T-helper 1 cell treated with Interleukin-12 subunit alpha and Interleukin-12 subunit beta and Interleukin-4 antibody, amounts not matched to agents 30 ng/mL and 1 ng/mL, for 36 hours (primary cell): ENCODE results near the gene FAR2. TPM values are rescaled to one million over a fixed set of nuclear protein-coding genes. Genes with fewer than 3 reads are reported as not detected.
"Not testable (repeated sequence)": the region's sequence is repeated elsewhere in the genome, so short reads cannot be mapped to it uniquely, and the experiment has no call there.

Experiments used
- intact Hi-C: fragments of 100-400 bp; cut with micrococcal nuclease; formaldehyde crosslinking; loops from one replicate; pipeline ENCODE4 v1.15.1; 2024
- total RNA-seq: library from RNA; stranded (reverse); gene quantifications from 2 replicates; pipeline ENCODE4 v1.2.3, GENCODE V29; 2022

The FAR2 gene
- total RNA-seq, 1 donor from 2014 or later, result 11.3 TPM

DNA sequence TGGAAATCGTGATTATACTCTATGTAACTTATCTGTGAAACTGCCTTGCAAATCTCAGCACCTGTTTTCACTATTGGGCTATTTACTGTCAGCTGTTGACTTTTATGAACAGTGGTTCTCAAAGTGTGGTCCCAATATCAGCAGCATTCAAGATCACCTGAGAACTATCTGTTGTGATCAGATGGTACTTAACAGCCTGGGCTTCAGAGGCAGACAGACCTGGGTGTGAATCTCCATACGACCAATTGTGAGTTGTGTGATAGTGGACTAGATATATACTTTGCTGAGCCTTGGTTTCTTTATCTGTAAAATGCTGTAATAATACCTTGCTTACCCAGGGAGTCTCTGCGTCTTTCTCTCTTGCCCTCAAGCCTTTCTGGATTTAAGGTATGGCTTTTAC lies 126.8 kb downstream of the FAR2 start:
- intact Hi-C loops, result no loop called here

DNA sequence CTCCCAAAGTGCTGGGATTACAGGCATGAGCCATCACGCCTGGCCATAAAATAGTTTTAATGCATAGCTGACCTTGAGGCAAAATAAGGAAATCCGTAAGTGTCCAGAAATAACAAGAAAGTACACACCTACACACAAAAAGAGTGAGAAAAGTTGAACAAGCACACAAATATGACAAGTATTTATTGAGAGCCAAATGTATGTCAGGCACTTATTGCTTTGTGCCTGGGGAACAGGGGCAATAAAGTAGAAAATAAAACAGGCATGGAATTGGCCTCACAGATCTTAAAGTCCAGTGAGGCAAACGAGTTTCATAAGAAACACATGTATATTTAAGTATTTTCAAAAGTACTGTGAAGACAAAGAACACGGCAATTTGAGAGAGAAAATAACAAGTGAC lies 128.2 kb downstream of the FAR2 start:
- intact Hi-C loops, result no loop called here

DNA sequence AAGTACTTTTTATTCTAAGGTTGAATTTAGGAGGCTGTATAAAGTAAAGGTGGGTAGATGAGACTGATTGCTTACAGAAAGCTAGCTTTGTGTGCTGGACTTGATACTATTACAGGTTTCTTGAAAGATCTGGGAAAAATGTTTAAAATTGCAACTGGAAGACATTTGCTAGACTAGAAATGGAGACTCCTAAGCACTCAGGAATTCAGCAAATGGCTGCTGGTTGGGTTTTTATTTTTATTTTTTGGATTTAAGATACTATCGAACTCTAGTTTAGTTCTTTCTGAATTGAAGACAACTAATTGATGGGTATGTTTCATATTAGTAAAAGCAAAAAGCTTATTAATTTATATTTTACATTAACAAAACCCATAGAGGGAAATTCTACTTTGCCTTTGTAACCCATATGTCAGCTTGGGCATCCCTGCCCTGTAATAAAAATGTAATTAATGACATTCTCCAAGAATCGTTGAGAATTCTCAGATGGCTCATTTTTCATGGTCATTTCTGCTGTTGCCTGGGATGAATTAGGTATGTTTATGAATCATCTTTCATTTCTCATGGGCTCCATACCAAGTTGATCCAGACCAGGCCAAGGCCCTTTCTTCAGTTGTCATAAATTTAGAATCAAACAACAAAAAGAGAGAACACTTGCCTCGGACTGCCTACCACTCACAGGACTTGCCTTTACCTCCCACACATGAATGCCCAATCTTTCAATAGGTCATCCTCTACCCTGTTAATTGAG lies 129.8 kb downstream of the FAR2 start:
- intact Hi-C loops, result no loop called here

DNA sequence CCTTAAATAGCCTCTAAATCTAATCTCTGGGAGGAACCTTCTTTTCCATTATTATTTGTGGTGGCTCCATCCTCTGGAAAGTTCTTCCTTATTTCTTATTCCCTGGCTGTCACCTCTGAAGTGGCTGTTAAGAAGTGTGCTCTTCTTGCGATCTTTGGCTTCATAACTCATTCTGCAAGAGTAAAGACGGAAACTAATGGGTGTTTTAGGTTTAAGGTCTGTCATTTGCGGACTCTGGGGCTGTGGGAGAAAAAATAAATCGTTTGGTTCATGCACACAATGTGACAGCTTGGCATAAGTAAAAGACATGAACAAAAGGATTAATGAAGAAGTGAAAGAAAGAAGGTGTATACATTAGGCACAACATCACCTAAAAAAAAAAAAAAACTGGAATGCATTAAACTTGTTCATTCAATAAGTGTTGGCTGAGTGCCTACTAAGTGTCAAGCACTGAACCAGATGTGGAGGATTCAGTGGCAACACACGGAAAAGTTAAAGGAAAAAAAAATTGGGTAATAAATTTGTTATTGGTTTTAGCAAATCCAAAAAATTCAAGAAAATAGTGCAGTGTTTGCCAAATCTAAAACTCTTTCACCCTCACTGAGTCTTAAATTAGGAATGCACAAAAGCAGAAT lies 132.4 kb downstream of the FAR2 start:
- intact Hi-C loops, result no loop called here

DNA sequence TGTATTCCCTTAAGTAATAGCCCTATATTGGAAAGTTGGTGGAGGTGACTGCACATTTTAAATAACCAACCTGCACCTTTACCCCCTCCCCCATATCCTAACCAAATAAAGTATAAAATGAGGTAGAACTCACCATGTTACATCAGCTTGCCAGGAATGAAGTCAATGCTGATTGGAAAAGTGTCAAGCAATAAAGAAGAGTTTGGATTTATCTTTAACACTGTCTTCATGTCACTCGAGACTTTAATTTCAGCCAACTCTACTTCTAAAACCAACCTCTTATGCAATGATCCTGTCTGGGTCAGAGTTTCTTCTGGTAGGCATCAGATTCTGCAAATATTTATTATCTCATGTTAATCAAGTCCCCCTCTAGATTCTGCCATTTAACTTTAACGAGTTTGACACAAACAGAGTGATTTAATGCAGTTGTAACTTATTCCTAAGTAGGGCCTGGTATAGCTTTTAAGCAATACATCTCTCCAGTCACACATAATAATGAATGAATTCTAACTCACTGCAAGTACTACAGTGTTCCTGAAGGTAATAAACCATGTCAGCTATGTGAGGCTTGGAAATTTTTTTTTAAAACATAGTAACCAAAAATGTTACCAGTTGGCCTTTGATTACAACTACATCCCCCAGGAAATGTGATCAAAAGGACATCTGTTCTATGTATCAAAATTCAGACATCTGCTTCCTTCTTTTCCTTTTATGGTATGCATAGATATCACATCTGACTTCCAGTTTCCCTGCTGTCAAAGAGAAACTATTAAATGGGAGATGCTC lies 133.1 kb downstream of the FAR2 start:
- intact Hi-C loops, result no loop called here

DNA sequence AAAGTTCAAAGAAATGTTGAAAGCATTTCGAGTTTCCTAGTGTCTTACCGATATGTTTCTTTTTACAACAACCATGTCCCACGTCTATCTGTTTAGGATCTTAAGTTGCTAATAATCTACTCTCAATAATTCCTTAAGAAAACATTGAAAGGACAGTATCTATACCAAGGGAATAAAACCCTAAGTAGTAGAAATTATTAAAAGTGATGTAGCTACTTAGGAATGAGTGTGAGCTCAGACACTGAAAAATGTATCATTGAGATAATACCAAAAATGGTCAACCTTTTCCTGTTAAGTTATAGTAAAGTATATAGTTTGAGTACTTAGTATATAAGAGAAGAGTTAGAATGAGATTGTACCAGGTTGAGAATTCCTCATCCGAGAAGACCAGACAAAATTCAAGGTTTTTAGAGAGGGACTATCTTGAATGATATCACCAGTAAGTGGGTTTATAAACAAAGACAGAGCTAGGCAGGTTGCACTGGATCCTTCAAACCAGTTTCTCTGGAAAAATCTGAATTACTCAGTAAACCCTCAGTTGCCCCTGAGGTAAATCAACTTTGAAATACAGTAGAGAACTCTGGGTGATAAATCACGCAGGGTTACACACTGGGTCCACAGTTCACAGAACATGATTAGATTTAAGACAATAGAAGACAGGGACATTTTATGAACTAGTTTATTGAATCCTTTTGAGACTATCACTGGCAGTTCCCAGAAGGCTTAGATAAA lies 135.1 kb downstream of the FAR2 start:
- intact Hi-C loops, result no loop called here

DNA sequence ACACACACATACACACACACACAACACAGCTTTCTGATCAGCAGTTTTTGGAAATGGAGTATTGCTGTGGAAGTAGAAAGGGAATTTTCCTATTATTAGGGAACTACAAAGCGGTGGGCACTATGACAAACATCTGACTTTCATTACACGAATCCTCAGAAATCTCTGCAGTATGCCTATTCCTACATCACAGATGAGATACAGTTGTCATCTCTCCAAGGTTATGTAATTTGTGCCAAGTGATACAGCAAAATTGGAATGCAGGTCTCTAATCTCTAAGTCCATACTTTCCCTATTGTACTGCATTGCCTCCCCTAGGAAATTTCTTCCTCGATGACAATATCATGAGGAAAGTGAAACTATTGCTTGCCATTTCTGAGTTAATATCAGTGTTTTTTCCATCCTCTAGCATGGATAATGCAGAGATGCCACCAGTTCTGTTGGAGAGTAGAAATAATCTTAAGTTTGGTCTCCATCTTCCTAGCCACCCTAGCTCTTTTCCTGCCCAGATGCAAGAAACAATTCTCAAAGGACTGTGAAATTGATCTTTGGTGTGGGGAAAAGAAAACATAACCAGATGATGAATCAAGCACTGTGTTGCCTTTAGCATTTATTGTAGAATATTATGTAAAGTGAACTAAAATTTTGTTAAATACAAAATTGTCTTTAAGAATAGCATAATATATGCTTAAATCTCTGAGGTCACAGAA lies 137.2 kb downstream of the FAR2 start:
- intact Hi-C loops, result no loop called here

DNA sequence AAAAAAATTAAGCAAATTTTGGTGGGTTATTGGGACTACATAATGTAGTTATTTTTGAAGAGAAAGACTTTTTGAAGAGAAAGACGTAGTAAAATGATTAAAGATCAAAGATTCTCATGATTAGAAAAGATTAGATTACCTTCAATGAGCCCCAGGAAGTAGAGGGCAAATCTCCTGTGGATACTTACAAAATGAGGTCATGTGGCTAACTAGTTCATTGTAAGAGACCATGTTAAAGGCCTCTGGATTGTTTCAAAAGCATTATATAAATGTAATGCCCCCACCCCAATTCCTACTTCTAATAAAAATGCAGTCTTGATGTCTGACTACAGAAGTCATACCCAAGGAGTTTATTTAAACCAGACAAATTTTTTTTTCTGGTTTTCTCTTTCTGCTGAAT lies 138.5 kb downstream of the FAR2 start:
- intact Hi-C loops, result no loop called here

DNA sequence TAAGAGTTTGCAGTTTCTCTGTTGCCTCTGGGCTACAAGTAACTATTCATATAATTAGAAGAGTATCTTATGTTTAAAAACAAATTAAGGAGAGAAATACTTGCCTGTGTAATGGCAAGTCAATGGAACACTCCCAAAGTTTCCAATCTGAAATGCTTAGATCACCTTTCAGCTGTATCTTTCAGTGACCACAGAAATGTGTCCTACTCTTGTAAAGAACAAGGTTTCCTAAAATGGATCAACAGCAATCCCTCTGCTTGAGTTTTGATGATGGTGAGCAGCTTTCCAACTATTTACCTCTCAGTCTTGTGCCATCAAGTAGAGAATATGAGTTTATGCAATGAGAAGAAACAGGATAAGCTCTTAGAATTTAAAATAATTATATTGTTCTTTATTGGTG lies 139.0 kb downstream of the FAR2 start:
- intact Hi-C loops, result no loop called here

DNA sequence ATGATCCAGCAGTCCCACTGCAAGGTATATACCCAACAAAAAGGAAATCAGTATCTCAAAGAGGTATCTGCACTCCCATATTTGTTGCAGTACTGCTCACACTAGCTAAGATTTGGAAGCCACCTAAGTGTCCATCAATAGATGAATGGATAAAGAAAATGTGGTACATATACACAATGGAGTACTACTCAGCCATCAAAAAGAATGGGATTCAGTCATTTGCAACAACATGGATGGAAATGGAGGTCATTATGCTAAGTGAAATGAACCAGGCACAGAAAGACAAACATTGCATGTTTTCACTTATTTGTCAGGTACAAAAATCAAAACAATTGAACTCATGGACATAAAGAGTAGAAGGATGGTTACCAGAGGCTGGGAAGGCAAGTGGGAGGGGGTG lies 141.4 kb downstream of the FAR2 start:
- intact Hi-C loops, result not testable (repeated sequence)

DNA sequence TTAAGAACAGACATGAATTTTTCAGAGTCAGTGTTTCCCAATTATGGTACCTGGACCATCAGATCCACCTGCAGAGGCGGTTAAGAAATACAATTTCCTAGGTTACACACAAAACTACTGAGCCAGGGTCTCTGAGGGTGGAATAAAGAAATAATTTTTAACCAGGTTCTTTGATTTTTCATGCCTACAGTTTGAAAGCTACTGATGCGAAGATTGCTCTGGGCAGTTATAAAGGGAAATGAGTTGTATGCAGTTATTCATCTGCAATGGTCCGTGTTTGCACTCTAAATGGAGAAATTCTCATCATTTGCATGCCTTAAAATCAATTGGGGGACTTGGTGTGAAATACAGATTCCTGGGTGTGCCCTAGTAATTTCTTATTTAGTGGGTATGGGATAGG lies 142.1 kb downstream of the FAR2 start:
- intact Hi-C loops, result no loop called here

DNA sequence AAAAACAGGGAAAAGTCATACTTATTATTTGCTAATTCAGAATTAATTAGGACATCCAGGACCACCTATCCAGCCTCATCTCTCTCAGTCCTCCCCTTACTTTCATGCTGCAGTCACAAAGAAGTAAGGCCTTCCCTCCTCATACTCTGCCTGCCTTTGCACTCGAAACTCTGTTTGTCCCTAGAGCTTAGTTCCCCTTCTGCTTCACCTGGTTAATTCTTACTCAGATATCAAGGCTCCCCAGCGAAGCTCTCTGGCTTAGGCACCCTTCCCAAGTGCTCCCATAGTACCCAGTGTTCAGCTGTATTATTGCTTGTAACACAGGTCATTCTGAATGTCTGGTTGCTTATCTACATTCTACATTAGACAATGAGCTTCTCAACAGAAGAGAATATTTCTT lies 150.6 kb downstream of the FAR2 start:
- intact Hi-C loops, result no loop called here

DNA sequence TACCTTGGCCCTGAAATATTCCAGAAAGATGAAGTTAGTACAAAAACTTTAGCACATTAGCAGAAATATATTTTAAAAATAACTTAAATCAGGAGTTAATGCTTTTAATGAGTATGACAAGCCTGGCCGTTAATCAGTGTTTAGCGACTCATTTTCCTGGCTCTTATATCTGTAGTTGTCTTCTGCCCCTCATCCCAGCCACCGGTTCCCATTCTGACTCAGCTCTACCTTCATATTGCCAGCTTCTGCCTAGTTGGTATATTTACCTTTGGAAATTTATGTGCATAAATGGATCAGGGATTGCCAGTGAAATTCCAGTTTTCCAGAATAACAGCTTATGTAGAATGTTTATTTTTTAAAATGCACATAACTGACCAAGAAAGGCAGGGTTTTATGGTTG lies 152.0 kb downstream of the FAR2 start:
- intact Hi-C loops, result no loop called here

DNA sequence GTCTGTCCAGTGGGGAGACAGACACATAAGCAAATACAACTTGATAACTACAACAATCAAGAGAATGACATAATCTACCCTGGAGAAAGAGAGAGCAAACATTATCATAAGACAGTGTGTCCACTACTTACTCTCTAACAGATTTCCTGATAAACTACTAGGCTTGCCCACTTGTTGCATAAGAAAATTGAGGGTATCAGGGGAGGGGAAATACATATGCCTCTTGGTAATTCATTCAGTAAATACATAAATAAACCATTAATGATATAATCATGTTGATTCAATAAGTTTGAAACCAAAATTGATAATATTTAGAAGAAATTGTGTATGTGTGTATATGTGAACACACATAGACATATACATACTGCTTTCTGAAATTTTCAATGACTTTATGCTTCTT lies 155.3 kb downstream of the FAR2 start:
- intact Hi-C loops, result no loop called here

DNA sequence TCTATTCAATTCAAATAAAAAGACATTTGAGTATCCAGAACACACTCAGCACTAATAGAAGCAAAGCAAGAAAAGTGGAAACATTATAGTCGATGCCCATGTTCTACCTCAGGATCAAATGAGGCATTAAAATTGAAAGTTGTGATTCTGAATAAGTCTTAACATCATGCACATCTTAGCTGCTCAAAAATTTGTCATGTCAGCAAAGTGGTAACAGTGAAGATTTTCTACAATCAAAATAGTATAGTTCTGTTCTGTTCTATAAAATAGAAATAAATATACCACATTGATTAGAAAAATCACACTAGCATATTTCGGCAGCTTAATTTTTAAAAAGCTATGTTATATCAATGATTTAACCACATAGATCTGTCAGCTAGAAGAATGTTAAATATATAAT lies 157.2 kb downstream of the FAR2 start:
- intact Hi-C loops, result no loop called here

DNA sequence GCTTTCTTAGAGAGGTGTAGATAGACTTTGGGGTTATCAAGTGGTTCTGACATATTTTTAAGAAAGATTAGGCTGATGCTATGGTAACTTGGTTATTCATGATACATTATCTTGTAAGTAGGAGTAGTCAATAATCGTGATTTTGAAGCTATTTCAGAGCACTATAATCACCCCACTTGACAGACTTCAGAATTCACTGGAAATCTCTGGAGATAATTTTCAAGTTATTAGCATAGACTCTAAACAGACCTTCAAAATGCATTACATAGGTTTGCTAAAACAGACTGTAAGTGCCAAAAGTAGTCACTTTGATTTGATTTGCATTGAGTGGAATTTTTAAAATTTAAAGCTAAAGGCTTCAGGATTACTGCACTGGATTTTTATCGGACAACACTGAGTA lies 157.6 kb downstream of the FAR2 start:
- intact Hi-C loops, result no loop called here

DNA sequence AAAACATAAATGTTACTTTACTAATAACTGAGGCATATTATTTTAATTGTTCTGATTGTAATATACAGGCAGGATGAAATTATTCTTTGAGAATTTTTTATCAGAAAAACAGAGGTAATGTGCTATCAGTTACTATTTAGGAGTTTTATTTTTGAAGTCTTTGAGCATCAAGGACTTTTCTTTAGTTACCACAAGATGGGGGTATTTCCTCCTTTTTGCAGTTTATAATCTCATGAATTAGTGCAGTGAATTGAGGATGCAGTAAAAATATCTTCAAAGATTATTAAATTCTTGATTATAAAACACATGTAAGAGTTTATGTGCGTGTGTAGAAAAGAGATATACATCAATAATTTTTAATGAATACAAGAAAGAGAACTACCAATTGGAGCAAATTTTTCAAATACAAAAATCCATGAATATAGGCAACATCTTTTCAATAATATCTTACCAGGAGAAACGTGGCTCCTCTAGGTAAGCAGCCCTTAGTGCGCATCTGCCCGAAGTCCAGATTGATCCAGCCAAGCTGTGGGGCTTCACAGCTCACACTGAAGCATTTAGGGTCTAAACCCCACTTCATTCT lies 160.3 kb downstream of the FAR2 start:
- intact Hi-C loops, result loop anchor here (1.0 to 2.0 kb wide), 3 partner anchors 119 to 1535 kb away; no protein-coding TSS in a partner anchor

DNA sequence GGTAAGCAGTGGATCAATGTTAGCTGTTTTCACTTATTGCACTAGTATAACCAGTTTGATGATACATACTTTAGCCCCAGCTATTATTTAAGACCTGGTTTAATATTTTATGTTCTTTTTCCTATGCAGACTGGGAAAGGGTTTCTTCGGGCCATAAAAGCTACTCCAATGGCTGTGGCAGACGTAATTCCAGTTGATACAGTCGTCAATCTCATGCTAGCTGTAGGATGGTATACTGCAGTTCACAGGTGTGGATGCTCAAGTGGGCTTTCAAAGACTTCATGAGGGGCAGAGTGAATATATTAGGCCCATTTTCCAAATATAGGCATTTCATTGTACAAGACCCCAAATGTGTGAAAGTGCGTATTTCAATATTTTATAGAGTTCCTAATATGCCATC lies 161.8 kb downstream of the FAR2 start:
- intact Hi-C loops, result loop anchor here (10.0 kb wide), 1 partner anchor 1494 kb away; no protein-coding TSS in a partner anchor

DNA sequence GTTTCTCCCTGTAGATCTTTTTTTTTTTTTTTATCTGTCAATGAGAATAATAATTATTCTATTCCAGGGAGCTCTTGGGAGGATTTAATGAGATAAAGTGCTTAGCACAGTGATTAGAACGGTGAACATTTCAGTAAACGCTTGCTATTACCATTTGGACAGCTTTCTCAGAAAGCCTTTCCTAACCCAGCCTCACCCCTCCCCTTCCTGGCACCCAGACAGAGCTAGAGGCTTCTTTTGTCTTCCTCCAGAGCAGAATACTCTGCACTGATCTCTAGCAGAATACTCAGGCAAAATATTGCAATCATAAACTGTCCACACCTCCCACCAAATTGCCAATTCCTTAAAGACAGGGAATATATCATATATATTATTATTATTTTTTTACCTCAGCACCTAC lies 165.3 kb downstream of the FAR2 start:
- intact Hi-C loops, result loop anchor here (10.0 kb wide), 1 partner anchor 1490 kb away; no protein-coding TSS in a partner anchor

DNA sequence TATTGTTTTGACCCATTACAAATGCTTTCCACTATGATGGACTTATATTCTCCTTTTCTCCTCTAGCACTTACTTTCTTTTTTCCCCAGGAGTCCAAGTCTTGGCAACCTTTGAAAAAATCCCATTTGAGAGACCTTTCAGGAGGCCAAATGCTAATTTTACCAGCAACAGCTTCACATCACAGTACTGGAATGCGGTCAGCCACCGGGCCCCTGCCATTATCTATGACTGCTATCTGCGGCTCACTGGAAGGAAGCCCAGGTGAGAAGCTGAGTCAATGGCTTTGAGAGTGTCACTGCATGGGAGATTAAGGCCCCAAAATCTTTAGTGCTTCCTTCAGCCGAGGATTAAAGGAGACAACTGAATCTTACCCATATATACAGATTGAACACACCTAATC lies 167.7 kb downstream of the FAR2 start:
- intact Hi-C loops, result loop anchor here (1.0 to 10.0 kb wide), 5 partner anchors 168 to 1488 kb away; partner anchors contain the start of gene FAR2
